ENCODE results near the gene FBXL5.
"Not testable (repeated sequence)": the region's sequence is repeated elsewhere in the genome, so short reads cannot be mapped to it uniquely, and the experiment has no call there.

GRCh38 chr4:15614891-15615290 is 40.3 kb downstream of the FBXL5 start:
- TF ChIP-seq, protein P1, sequence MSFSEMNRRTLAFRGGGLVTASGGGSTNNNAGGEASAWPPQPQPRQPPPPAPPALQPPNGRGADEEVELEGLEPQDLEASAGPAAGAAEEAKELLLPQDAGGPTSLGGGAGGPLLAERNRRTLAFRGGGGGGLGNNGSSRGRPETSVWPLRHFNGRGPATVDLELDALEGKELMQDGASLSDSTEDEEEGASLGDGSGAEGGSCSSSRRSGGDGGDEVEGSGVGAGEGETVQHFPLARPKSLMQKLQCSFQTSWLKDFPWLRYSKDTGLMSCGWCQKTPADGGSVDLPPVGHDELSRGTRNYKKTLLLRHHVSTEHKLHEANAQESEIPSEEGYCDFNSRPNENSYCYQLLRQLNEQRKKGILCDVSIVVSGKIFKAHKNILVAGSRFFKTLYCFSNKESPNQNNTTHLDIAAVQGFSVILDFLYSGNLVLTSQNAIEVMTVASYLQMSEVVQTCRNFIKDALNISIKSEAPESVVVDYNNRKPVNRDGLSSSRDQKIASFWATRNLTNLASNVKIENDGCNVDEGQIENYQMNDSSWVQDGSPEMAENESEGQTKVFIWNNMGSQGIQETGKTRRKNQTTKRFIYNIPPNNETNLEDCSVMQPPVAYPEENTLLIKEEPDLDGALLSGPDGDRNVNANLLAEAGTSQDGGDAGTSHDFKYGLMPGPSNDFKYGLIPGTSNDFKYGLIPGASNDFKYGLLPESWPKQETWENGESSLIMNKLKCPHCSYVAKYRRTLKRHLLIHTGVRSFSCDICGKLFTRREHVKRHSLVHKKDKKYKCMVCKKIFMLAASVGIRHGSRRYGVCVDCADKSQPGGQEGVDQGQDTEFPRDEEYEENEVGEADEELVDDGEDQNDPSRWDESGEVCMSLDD (CRISPR knock-in tag; IDR thresholded peaks at IDR 0.05; ENCODE audit: borderline replicate concordance), result not testable (repeated sequence)
- not testable (repeated sequence) for TF ChIP-seq RBFOX2 (IDR thresholded peaks at IDR 0.05; ENCODE audit: low read depth, low read length); ETV6 (CRISPR knock-in tag; conservative IDR thresholded peaks at IDR 0.05); ZBTB21 (CRISPR knock-in tag; IDR thresholded peaks at IDR 0.05); CBX5 (CRISPR knock-in tag; IDR thresholded peaks at IDR 0.05; ENCODE audit: borderline replicate concordance); MAFK (conservative IDR thresholded peaks at IDR 0.05 in 1 of 2, IDR thresholded peaks at IDR 0.05 in 1 of 2; ENCODE audit: low read length in 2 of 2); UBTF (CRISPR knock-in tag; IDR thresholded peaks at IDR 0.05); ZNF274 (CRISPR knock-in tag; IDR thresholded peaks at IDR 0.05)
- TF ChIP-seq, protein P2, sequence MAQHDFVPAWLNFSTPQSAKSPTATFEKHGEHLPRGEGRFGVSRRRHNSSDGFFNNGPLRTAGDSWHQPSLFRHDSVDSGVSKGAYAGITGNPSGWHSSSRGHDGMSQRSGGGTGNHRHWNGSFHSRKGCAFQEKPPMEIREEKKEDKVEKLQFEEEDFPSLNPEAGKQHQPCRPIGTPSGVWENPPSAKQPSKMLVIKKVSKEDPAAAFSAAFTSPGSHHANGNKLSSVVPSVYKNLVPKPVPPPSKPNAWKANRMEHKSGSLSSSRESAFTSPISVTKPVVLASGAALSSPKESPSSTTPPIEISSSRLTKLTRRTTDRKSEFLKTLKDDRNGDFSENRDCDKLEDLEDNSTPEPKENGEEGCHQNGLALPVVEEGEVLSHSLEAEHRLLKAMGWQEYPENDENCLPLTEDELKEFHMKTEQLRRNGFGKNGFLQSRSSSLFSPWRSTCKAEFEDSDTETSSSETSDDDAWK (CRISPR knock-in tag; IDR thresholded peaks at IDR 0.05), result not testable (repeated sequence)
- TF ChIP-seq, protein P3, sequence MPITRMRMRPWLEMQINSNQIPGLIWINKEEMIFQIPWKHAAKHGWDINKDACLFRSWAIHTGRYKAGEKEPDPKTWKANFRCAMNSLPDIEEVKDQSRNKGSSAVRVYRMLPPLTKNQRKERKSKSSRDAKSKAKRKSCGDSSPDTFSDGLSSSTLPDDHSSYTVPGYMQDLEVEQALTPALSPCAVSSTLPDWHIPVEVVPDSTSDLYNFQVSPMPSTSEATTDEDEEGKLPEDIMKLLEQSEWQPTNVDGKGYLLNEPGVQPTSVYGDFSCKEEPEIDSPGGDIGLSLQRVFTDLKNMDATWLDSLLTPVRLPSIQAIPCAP (CRISPR knock-in tag; IDR thresholded peaks at IDR 0.05; ENCODE audit: low read depth), result not testable (repeated sequence)
- TF ChIP-seq, protein P4, sequence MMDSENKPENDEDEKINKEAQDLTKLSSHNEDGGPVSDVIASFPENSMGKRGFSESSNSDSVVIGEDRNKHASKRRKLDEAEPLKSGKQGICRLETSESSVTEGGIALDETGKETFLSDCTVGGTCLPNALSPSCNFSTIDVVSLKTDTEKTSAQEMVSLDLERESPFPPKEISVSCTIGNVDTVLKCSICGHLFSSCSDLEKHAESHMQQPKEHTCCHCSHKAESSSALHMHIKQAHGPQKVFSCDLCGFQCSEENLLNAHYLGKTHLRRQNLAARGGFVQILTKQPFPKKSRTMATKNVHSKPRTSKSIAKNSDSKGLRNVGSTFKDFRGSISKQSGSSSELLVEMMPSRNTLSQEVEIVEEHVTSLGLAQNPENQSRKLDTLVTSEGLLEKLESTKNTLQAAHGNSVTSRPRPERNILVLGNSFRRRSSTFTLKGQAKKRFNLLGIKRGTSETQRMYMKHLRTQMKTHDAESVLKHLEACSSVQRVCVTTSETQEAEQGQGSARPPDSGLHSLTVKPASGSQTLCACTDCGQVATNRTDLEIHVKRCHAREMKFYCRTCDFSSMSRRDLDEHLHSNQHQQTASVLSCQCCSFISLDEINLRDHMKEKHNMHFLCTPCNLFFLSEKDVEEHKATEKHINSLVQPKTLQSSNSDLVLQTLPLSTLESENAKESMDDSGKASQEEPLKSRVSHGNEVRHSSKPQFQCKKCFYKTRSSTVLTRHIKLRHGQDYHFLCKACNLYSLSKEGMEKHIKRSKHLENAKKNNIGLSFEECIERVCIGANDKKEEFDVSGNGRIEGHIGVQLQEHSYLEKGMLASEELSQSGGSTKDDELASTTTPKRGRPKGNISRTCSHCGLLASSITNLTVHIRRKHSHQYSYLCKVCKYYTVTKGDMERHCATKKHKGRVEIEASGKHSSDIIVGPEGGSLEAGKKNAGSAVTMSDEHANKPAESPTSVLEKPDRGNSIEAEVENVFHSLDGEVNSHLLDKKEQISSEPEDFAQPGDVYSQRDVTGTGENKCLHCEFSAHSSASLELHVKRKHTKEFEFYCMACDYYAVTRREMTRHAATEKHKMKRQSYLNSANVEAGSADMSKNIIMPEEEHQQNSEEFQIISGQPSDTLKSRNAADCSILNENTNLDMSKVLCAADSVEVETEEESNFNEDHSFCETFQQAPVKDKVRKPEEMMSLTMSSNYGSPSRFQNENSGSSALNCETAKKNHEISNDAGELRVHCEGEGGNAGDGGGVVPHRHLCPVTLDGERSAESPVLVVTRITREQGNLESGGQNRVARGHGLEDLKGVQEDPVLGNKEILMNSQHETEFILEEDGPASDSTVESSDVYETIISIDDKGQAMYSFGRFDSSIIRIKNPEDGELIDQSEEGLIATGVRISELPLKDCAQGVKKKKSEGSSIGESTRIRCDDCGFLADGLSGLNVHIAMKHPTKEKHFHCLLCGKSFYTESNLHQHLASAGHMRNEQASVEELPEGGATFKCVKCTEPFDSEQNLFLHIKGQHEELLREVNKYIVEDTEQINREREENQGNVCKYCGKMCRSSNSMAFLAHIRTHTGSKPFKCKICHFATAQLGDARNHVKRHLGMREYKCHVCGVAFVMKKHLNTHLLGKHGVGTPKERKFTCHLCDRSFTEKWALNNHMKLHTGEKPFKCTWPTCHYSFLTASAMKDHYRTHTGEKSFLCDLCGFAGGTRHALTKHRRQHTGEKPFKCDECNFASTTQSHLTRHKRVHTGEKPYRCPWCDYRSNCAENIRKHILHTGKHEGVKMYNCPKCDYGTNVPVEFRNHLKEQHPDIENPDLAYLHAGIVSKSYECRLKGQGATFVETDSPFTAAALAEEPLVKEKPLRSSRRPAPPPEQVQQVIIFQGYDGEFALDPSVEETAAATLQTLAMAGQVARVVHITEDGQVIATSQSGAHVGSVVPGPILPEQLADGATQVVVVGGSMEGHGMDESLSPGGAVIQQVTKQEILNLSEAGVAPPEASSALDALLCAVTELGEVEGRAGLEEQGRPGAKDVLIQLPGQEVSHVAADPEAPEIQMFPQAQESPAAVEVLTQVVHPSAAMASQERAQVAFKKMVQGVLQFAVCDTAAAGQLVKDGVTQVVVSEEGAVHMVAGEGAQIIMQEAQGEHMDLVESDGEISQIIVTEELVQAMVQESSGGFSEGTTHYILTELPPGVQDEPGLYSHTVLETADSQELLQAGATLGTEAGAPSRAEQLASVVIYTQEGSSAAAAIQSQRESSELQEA (CRISPR knock-in tag; IDR thresholded peaks at IDR 0.05; ENCODE audit: not compliant biosample characterization), result not testable (repeated sequence)
